PC-9 (cell line): Measurements from ENCODE around the gene NCK2.

Experiments
- EZH2 ChIP-seq: fragments of 200-600 bp; sonication (generic); IDR thresholded peaks from 2 replicates; pipeline ENCODE4 v1.8.0; 2017; ENCODE audit warnings: antibody characterized with exemption, low read depth
- TF ChIP-seq, protein P1 (sequence below): fragments of 200-600 bp; sonication (generic); conservative IDR thresholded peaks from 2 replicates; pipeline ENCODE4 v1.6.1; 2017; ENCODE audit warnings: mixed run types, antibody characterized with exemption, mild to moderate bottlenecking, moderate library complexity

DNA sequence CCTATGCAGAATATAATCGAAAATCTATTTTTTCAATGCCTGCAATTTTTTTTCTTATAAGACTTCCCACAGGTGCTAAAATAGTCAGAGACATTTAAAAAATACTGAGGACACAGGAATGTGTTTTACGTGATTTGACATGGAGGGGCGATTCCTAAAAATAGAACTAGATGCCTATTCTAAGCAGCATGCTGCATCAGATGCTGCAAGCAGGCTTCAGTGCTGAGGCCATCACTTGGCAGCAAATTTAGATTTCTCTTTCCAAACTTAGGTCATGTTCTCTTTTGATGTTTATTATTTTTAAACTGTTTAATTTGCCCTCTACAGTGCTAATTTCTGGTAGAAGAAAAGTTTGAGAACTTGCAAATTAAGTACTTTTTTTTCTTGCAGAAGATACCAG, 43.7 kb upstream of the NCK2 start:
- TF ChIP-seq, protein P1, sequence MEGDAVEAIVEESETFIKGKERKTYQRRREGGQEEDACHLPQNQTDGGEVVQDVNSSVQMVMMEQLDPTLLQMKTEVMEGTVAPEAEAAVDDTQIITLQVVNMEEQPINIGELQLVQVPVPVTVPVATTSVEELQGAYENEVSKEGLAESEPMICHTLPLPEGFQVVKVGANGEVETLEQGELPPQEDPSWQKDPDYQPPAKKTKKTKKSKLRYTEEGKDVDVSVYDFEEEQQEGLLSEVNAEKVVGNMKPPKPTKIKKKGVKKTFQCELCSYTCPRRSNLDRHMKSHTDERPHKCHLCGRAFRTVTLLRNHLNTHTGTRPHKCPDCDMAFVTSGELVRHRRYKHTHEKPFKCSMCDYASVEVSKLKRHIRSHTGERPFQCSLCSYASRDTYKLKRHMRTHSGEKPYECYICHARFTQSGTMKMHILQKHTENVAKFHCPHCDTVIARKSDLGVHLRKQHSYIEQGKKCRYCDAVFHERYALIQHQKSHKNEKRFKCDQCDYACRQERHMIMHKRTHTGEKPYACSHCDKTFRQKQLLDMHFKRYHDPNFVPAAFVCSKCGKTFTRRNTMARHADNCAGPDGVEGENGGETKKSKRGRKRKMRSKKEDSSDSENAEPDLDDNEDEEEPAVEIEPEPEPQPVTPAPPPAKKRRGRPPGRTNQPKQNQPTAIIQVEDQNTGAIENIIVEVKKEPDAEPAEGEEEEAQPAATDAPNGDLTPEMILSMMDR: no peak
- no peak for TF ChIP-seq EZH2
